B cell (primary cell): ENCODE data around the gene MYMK. TPM values are rescaled to one million over a fixed set of nuclear protein-coding genes. Genes with fewer than 3 reads are reported as not detected.

Experiments
- ATAC-seq: fragments of 200-7000 bp; cut with Tn5 transposase; one replicate; pipeline ENCODE4 v1.10.0; 2021; ENCODE audit warnings: low read depth, mild to moderate bottlenecking, moderate number of reproducible peaks, moderate library complexity
- CTCF ChIA-PET: fragments of 350-600 bp; sonication (Branson Sonifier 250); formaldehyde crosslinking; loops from one replicate; lab custom pipeline; 2021; ENCODE audit warnings: antibody characterized with exemption, inconsistent platforms; lab: Charles Lee
- POLR2A ChIA-PET: fragments of 350-600 bp; sonication (Branson Sonifier 250); formaldehyde crosslinking; loops from one replicate; lab custom pipeline; 2021; ENCODE audit warnings: antibody characterized with exemption; lab: Charles Lee
- DNase-seq: peaks from one replicate; pipeline ENCODE4 v3.0.0; 2013
- H2AFZ ChIP-seq: 2 replicates; pipeline ENCODE4 v1.6.1; 2012; ENCODE audit warnings: mild to moderate bottlenecking, low read depth, low read length; ENCODE audit not compliant: insufficient read depth, poor library complexity, severe bottlenecking
- H3K27ac ChIP-seq, 2 donors: 1 replicate in 1 of 2; 2 replicates in 1 of 2; pipeline ENCODE4 v1.5.1; 2012 to 2013; ENCODE audit warnings: low read length in 2 of 2, mild to moderate bottlenecking in 2 of 2, moderate library complexity in 1 of 2
- H3K27me3 ChIP-seq, 4 experiments: fragments of 200-600 bp in 1 of 4; sonication (generic) in 1 of 4; replicated peaks in 1 of 4; 1 replicate in 2 of 4; 2 replicates in 2 of 4; pipeline versions ENCODE4 v1.6.1 to v1.7.0; 2013 to 2016; ENCODE audit warnings: low read length in 3 of 4, mild to moderate bottlenecking in 2 of 4, mixed read lengths in 1 of 4, moderate library complexity in 1 of 4; ENCODE audit not compliant: insufficient read depth in 4 of 4, control insufficient read depth in 3 of 4; ENCODE audit errors: control extremely low read depth in 1 of 4
- H3K36me3 ChIP-seq, 2 experiments: replicated peaks in 1 of 2; 1 replicate in 1 of 2; 2 replicates in 1 of 2; pipeline versions ENCODE4 v1.6.1 to v1.7.1; 2013; ENCODE audit warnings: low read length in 1 of 2; ENCODE audit not compliant: insufficient read depth in 2 of 2, control insufficient read depth in 1 of 2; ENCODE audit errors: control extremely low read depth in 1 of 2, extremely low read depth in 1 of 2
- H3K4me1 ChIP-seq, 2 donors: fragments of 200-600 bp in 1 of 2; sonication (generic) in 1 of 2; 1 replicate in 1 of 2; 2 replicates in 1 of 2; pipeline versions ENCODE4 v1.5.1 to v1.6.1; 2013 to 2017; ENCODE audit warnings: low read length in 2 of 2; ENCODE audit not compliant: control insufficient read depth in 2 of 2, insufficient read depth in 2 of 2
- H3K4me2 ChIP-seq: replicated peaks from 2 replicates; pipeline ENCODE3; 2012; ENCODE audit warnings: mild to moderate bottlenecking, low read depth, low read length; ENCODE audit not compliant: poor library complexity, severe bottlenecking
- H3K4me3 ChIP-seq, 5 experiments: fragments of 200-600 bp in 1 of 5; sonication (generic) in 1 of 5; 1 replicate in 3 of 5; 2 replicates in 2 of 5; pipeline versions ENCODE4 v1.5.1 to v1.7.0; 2011 to 2016; ENCODE audit warnings: low read length in 4 of 5, mild to moderate bottlenecking in 4 of 5, low read depth in 2 of 5, control low read depth in 1 of 5, moderate library complexity in 1 of 5; ENCODE audit not compliant: insufficient read depth in 1 of 5; ENCODE audit errors: control extremely low read depth in 1 of 5, extremely low read depth in 1 of 5
- H3K79me2 ChIP-seq: fragments of 200-600 bp; sonication (generic); one replicate; pipeline ENCODE4 v1.6.0; 2016; ENCODE audit warnings: low read length; ENCODE audit not compliant: control insufficient read depth, insufficient read depth
- H3K9ac ChIP-seq: fragments of 200-600 bp; sonication (generic); 2 replicates; pipeline ENCODE4 v1.6.1; 2017; ENCODE audit warnings: mild to moderate bottlenecking, low read length, moderate library complexity
- H3K9me3 ChIP-seq, 3 donors: one replicate each; pipeline versions ENCODE4 v1.6.1 to v1.7.1; 2013; ENCODE audit warnings: low read length in 2 of 3; ENCODE audit not compliant: control insufficient read depth in 2 of 3, insufficient read depth in 1 of 3; ENCODE audit errors: control extremely low read depth in 1 of 3
- H4K20me1 ChIP-seq: 2 replicates; pipeline ENCODE4 v1.6.0; 2012; ENCODE audit warnings: mild to moderate bottlenecking, low read length; ENCODE audit not compliant: insufficient read depth, control insufficient read depth, poor library complexity, severe bottlenecking
- H3K27ac Mint-ChIP-seq: one replicate; pipeline ENCODE4 v1.8.0; 2021; ENCODE audit warnings: mixed read lengths
- H3K27me3 Mint-ChIP-seq: one replicate; pipeline ENCODE4 v1.8.0; 2021; ENCODE audit warnings: mixed read lengths
- H3K4me1 Mint-ChIP-seq: one replicate; pipeline ENCODE4 v1.8.0; 2021; ENCODE audit warnings: mixed read lengths
- H3K4me3 Mint-ChIP-seq: one replicate; pipeline ENCODE4 v1.8.0; 2021; ENCODE audit warnings: mixed read lengths
- H3K9me3 Mint-ChIP-seq: one replicate; pipeline ENCODE4 v1.8.0; 2022; ENCODE audit warnings: mixed read lengths; ENCODE audit not compliant: insufficient read depth
- CTCF ChIP-seq: fragments of 200-600 bp; IDR thresholded peaks from one replicate; pipeline ENCODE4 v1.8.0; 2022; ENCODE audit warnings: antibody characterized with exemption, mild to moderate bottlenecking
- EZH2 ChIP-seq: IDR thresholded peaks from 2 replicates; pipeline ENCODE4 v1.6.1; 2012; ENCODE audit warnings: borderline replicate concordance, low read depth, mild to moderate bottlenecking, moderate library complexity, low read length; ENCODE audit not compliant: insufficient read depth, poor library complexity, severe bottlenecking
- WGBS: methylation state at CpG from one replicate; pipeline ENCODE4 v1.1.5; 2013; ENCODE audit warnings: missing lambda C conversion rate; ENCODE audit not compliant: insufficient coverage; 5-methylcytosine and 5-hydroxymethylcytosine counted together
- intact Hi-C: fragments of 100-400 bp; cut with micrococcal nuclease; formaldehyde crosslinking; loops from one replicate; pipeline ENCODE4 v1.10.0; 2022
- polyA plus RNA-seq: library from polyadenylated mRNA; depleted of rRNA; stranded (reverse); fragments of >200 nt; gene quantifications from 2 replicates; pipeline ENCODE4 v1.2.3, GENCODE V29; 2012
- total RNA-seq, 2 donors: library from RNA; stranded (reverse); fragments of 120-200 nt in 1 of 2; gene quantifications; 1 replicate in 1 of 2; 2 replicates in 1 of 2; pipeline versions ENCODE4 v1.2.3 to v1.2.4, GENCODE V29; 2013 to 2022

Gene MYMK
- total and polyA plus RNA-seq, 2 donors (not counting 1 experiment from before 2014, with no cell fraction given): not detected

GRCh38 chr9:133521122-133522072, 3.4 kb downstream of the MYMK start:
- Mint-ChIP-seq H3K4me1 (no peaks in the 10 kb centered on the region), H3K27ac (no peak overlapping the region), H3K9me3 (no peaks in the 10 kb centered on the region), H3K27me3 (peaks cover 11% of the 10 kb centered on the region), H3K4me3 (no peak overlapping the region)
- TF ChIP-seq EZH2 (no peak), CTCF (no peak)
- Histone ChIP-seq H4K20me1 (no peaks in the 10 kb centered on the region), H3K9ac (no peak overlapping the region), H3K9me3 (no peaks in the 10 kb centered on the region), H3K4me1 (no peaks in the 10 kb centered on the region), H3K27me3 (peaks cover 0 to under 1% (median 0%) of the 10 kb centered on the region in 4 experiments), H3K27ac (no peak overlapping the region), H3K4me2 (no peak overlapping the region), H2AFZ (no peak overlapping the region), H3K79me2 (no peaks in the 10 kb centered on the region), H3K36me3 (no peaks in the 10 kb centered on the region), H3K4me3 (no peak overlapping the region)
- DNase-seq: no peak
- WGBS: 96% methylated on average over 17 of the region's 21 CpGs
- intact Hi-C loops: no loop called here
- no peak for ATAC-seq
- CTCF ChIA-PET: interaction anchor here (0.6 kb wide), 1 partner anchor 551 kb away, joined by 3 read pairs; no protein-coding TSS in a partner anchor
- POLR2A ChIA-PET: no interaction called here
